ENCODE results near the gene TRPM4.
"Not testable (repeated sequence)": the region's sequence is repeated elsewhere in the genome, so short reads cannot be mapped to it uniquely, and the experiment has no call there.

Gene TRPM4

DNA sequence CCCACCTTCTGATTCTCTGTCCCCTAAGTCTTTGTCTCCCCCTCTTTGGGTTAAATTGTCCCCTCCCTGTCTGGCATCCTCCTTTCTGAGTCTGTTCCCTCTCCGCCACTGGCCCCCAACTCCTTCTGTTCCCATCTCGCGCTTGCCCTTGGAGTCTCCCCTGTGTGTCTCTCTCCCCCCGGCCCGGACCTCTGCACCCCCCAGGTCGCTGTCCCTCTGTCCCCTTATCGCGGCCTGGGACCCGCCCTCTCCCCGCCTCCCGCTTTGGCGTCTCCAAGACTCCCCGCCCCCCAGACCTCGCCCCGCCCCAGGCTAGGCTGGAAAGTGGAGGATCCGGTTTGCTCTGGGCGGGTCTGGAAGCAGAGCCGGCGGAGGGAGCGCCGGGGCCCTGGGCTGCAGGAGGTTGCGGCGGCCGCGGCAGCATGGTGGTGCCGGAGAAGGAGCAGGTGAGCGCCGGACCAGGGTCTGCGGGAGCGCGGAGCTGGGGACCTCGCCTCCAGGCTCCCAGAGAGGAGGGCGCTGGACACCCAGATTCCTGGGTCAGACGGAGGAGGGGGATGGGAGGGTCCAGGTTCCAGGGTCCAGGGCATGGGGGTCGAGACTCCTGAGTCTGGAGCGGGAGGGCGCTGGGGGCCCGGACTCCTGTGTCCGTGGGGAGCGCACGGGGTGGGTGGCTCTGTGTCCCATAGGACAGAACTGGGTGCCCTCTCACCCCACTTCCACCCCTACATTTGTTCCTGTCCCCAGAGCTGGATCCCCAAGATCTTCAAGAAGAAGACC, at the start of gene TRPM4:
TSS of gene TRPM4 (plus strand) at position 348 of the 780 bp plus-strand sequence. CDS start at position 423, 75 bp downstream.
- DNase-seq (ENCODE audit: low spot score), result peak; percentile 91

- DNase-seq (ENCODE audit: low spot score), result no peak
Measured at GRCh38 chr19:49109051-49109450, 48.5 kb upstream of the TRPM4 start.

GRCh38 chr19:49109569-49110233, 47.9 kb upstream of the TRPM4 start:
- no peak for DNase-seq (ENCODE audit: low spot score)

- DNase-seq (ENCODE audit: low spot score), result peak; percentile 48
Measured at GRCh38 chr19:49110567-49110966, 47.0 kb upstream of the TRPM4 start.

DNA sequence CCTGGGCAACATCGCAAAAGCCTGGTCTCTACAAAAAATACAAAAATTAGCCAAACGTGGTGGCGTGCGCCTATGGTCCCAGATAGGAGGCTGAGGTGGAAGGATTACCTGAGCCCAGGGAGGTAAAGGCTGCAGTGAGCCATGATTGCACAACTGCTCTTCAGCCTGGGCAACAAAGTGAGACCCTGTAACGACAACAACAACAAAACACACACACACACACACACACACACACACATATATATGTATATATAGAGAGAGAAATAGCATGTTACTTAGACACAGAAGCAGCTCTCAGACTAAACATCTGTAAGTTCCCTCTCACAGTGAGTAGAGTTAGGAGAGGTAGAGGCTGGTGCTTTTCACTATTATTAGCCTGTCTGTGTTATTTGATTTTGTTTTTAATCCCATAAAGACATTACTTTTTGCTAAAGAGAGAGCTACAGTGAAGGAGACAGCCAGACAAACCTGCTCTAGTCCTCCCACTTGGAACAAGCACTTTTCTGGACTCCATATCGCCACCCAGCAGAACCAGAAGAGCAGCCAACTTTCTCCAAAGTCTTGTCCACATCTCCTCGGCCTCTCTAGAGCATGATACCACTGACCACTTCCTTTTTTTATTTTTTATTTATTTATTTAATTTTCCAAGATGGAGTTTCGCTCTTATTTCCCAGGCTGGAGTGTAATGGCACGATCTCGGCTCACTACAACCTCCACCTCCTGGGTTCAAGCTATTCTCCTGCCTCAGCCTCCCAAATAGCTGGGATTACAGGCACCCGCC, 46.2 kb upstream of the TRPM4 start:
- DNase-seq (ENCODE audit: low spot score), result no peak

GRCh38 chr19:49113762-49114629, 43.6 kb upstream of the TRPM4 start, which contains the start of gene LIN7B:
Gene LIN7B (plus strand): TSS chr19:49114370. CDS start chr19:49114405, 35 bp downstream.
- DNase-seq (ENCODE audit: low spot score), result peak; percentile 91

- peak; percentile 45 for DNase-seq (ENCODE audit: low spot score)
Measured at GRCh38 chr19:49114630-49115363, 42.8 kb upstream of the TRPM4 start.

DNA sequence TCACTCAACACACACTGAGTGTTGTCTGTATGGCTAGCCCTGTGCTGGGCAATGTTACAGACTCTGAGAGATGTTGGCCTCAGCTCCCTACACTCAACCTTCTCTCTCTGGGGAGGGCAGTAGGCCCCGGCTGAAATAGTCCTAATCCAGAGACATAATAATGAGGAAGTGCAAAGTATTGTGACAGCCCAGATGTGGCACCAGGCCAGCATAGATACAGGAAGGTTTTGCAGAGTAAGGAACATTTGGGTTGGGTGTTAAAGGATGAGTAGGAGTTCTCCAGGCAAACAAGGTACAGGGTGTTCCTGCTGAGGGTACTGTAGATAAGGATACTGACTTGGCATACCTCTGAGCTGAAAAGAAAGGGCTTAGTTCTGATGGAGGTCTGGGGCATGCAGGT, 41.0 kb upstream of the TRPM4 start:
- DNase-seq (ENCODE audit: low spot score), result no peak

DNA sequence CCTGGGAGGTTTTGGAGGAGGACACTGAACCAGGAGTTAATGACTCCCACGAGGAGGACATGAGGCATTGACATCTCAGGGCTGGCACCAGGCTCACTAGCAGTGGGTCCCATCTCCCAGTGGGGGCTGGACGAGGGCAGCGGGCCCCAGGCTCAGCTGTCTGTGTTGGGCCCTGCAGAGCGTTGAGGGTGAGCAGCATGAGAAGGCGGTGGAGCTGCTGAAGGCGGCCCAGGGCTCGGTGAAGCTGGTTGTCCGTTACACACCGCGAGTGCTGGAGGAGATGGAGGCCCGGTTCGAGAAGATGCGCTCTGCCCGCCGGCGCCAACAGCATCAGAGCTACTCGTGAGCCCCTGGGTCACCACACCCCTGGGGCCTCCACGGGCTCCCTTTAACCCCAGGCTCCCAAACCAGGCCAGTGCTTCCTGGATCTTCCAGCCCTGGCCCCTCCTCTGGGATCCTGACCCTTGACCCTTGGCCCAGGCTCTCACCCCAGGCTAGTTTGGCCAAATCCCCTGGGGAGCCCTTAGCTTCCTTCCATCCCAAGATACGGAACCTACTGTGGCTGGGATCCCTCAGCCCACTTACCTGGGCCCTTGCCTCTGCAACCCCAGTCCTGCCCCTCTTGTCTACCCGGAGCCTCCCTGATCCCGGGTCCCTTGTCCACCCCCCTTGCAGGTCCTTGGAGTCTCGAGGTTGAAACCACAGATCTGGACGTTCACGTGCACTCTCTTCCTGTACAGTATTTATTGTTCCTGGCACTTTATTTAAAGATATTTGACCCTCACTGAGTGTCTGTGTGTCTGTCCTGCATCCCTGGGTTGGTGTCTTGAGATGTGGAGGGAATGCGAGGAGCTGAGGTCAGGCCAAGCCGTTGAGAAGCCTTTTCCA, 39.7 kb upstream of the TRPM4 start:
- no peak for DNase-seq (ENCODE audit: low spot score)

DNA sequence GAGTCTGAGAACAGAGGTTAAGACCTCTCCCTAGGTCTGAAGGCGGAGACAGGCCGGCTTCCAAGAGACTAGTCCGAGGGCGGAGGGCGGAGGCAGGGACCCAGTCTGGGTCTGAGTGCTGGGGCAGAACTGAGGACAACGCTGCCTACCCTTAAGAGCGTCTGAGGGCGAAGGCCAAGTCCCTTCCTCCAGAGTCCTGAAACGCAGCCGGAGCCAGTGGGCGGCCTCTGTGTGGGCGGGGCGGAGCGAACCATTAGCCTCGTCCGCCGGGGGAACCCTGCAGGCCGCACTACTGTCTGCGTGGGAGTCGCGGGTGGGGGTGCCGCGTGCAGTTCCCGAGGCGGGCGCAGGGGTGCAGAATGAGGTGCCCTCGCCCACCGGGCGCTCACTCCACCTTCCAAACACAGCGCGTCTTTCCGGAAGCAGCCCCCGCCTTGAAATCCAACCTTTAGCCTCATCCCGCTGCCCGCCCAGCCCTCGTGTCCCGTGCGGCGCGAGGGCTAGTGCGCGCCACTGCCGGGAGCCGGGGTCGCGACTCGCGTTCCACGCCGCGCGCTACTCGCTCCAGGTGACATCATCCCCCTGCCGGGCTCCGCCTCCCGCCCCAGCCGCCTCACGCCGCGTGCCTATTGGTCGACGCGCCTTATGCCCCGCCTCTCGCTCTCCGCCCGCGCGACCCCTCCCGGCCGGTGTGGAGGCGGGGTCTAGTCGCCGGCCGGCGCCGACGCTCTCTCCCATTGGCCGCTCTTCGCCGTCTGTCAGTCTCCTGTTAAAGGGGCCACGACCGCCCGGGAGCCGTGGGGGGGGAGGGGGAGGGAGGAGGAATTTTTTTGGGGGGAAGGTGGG, 38.8 kb upstream of the TRPM4 start, which contains the start of gene C19orf73:
TSS of gene C19orf73 (minus strand) at position 579 of the 846 bp plus-strand sequence. CDS start at position 458, 121 bp downstream.
- peak; percentile 99 for DNase-seq (ENCODE audit: low spot score)

DNA sequence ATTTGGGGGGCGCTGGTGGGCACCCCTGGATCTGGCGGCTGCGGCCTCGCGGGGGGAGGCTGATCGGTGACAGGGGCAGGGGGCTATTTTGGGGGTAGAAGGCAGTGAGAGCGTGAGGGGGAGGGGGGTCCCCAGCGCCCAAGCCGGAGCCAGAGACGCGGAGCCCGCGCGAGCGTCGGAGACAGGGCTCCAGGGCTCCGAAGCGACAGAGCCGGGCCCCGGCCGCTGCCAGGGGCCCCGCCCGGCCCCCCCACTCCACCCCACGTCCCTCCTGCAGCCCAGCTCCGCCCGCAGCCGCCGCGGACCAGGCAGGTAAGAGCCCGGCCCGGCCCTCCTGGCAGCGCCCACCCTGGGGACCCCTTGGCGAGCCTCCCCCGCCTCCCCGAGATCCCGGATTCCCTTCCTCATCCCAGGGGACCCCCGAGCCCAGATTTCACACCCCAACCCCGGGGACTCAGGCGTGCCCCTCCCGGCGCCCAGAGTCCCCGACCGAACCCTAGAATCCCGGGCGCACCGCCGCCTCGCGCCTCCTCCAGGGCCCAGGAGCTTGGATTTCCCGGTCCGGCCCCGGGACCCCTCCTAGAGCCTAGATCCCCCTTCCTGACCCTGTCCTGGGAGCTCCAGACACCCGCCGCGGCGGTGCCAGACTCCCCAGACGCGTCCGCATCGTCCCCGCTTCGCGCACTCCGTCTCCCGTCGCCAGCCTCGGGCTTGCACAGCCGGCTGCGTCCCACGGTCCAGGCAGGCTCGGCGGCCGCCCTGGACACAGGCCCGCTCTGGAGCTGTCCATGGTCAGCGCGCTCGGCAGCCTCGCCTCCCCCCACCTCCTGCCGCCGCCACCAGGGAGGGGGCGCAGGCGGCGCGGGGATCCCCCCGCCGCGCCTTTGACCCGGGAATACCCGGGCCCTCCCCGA, 37.9 kb upstream of the TRPM4 start, which contains the start of gene PPFIA3:
TSS of gene PPFIA3 (plus strand) at position 134 of the 914 bp plus-strand sequence. CDS start 8,330 bp downstream, outside the sequence.
- peak; percentile 73 for DNase-seq (ENCODE audit: low spot score)

DNA sequence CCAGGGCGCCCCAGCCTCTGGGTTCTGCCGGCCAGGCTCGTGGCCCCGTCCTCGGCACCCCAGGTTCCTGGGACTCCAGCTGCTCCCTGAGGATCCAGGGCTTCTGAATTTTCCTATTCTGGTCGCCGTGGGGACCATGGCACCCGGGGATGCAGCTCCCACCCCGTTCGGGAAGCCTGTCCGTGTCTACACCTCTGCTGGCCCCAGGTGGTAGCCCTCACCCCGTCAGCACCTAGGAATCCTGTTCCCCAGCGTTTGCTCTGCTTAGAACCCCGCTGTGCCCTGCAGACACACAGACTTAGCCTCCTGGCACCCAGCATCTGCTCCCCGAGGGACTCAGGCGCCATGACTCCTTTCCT, 37.3 kb upstream of the TRPM4 start:
- DNase-seq (ENCODE audit: low spot score), result no peak

DNA sequence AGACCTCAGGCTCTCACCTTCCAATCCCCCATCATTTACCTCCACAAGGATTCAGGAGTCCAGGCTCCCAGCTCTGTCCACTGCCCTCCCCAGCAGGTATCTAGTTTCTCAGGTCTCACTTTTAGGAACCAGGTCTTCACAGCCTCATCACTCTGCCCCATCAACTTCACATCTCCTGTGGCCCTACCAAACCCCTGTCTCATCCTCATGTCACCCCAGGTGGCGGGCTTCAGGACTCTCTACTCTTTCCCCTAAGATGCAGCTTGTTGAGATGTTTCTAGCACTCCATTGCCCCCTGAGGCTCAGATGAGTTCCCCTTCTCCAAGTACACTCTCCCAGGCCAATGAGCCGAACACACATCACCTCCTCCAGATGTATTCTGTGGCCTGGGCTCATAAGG, 36.7 kb upstream of the TRPM4 start:
- DNase-seq (ENCODE audit: low spot score), result no peak

DNA sequence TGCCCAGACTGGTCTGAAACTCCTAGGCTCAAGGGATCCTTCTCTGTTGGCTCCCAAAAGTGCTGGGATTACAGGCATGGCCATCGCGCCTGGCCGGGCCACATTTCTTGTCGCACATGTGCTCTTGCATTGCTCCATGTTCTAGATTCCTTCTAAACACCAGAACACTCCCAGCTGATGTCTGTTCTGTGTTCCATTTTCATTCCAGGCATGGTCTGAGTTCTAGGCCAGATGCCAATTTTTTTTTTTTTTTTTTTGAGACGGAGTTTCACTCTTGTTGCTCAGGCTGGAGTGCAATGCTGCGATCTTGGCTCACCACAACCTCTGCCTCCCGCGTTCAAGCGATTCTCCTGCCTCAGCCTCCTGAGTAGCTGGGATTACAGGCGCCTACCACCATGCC, 35.8 kb upstream of the TRPM4 start:
- DNase-seq (ENCODE audit: low spot score), result not testable (repeated sequence)

DNA sequence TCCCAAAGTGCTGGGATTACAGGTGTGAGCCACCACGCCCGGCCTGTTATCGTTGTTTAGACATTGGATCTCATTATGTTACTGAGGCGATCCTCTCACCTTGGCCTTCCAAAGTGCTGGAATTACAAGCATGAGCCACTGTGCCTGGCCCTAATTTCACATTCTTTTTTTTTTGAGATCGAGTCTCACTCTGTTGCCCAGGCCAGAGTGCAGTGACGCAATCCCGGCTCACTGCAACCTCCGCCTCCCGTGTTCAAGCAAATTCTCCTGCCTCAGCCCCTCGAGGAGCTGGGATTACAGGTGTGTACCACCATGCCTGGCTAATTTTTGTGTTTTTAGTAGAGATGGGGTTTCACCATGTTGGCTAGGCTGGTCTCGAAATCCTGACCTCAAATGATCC, 34.3 kb upstream of the TRPM4 start:
- not testable (repeated sequence) for DNase-seq (ENCODE audit: low spot score)

DNA sequence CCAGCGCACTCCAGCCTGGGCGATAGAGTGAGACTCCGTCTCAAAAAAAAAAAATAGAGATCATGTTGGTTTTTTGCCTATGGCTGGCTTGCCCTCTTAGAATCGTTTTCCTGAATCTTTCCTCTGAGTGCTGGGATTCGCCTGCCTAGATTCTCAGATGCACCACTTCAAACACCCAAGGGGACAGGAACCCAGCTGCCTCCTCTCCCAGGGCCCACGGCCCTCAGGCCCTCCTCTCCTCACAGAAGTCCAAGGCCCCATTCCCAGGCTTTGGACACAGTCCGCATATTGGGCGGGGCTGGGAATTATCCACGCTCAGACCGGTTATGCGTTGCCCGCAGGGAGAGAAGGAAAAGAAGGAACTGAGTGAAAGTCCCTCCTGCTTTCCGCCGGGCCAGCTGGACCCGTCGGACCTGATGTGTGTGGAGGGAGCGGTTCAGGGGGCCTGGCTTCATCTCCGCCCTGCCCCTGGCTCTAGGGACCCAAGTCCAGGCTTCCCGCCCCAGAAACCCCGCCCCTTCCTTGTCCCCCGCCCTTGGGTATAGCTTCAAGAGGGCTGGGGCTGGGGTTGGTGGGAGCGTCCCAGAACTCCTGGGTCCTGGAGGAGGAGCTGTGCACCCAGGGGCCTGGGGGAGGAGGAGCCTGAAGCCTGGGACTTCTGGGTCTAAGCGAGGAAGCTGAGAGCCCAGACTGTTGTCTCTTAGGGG, 32.4 kb upstream of the TRPM4 start:
- no peak for DNase-seq (ENCODE audit: low spot score)

DNA sequence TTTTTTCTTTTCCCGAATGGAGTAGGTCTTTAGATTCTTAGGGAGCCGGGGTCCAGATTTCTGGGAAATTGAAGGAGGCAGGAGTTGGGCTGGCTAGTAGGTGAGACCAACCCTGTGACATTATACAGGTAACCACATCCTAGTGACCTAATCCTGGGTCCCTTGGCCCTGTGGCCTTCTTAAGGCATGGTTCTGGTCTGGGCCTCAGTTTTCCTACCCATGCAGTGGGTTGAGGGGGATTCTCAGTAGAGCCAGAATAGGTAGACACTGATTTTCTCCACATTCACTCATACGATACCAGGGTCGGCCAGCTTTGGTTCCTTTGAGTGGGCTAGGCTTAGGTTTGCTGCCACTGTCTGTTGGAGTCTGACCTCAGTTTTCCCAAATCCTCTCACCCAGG, 31.0 kb upstream of the TRPM4 start:
- DNase-seq (ENCODE audit: low spot score), result no peak

All from AG08395 (cell line).